WERI-Rb-1 (cell line): ENCODE data around the gene CIAO3.
A peak's percentile ranks its signal among the peaks of the same experiment; 100 is the strongest.

Source experiments
- DNase-seq: peaks from one replicate; pipeline ENCODE4 v3.0.0-alpha.2; 2020
- H3K27ac ChIP-seq: fragments of 250-450 bp; sonication (Bioruptor Pico); 2 replicates; pipeline ENCODE4 v1.5.1; 2020; ENCODE audit warnings: mild to moderate bottlenecking, moderate library complexity
- H3K27me3 ChIP-seq: fragments of 250-450 bp; sonication (Bioruptor Pico); 2 replicates; pipeline ENCODE4 v1.5.1; 2021; ENCODE audit warnings: mild to moderate bottlenecking, low read depth, moderate library complexity; ENCODE audit not compliant: insufficient read depth, severe bottlenecking
- H3K36me3 ChIP-seq: fragments of 250-450 bp; sonication (Bioruptor Pico); 2 replicates; pipeline ENCODE4 v1.5.1; 2020; ENCODE audit warnings: mild to moderate bottlenecking, moderate library complexity
- H3K4me3 ChIP-seq: 2 replicates; pipeline ENCODE4 v1.5.1; 2011; ENCODE audit warnings: low read depth, mild to moderate bottlenecking, control low read depth, low read length
- H3K9me3 ChIP-seq: fragments of 250-450 bp; sonication (Bioruptor Pico); 2 replicates; pipeline ENCODE4 v1.5.1; 2021; ENCODE audit warnings: mild to moderate bottlenecking, moderate library complexity; ENCODE audit not compliant: severe bottlenecking
- CTCF ChIP-seq: IDR thresholded peaks from 2 replicates; pipeline ENCODE4 v1.5.1; 2011; ENCODE audit warnings: low read depth, mild to moderate bottlenecking, control low read depth, inconsistent platforms, low read length

CIAO3 gene

GRCh38 chr16:750485-750884 lies 9.7 kb upstream of the CIAO3 start:
- Histone ChIP-seq H3K27ac (no peak overlapping the region; the same call in 1 of the 2 replicates), H3K27me3 (no peaks in the 10 kb centered on the region), H3K9me3 (no peaks in the 10 kb centered on the region), H3K36me3 (no peaks in the 10 kb centered on the region), H3K4me3 (no peak overlapping the region)
- TF ChIP-seq CTCF, result no peak
- no peak for DNase-seq

- no peak for TF ChIP-seq CTCF
- no peaks in the 10 kb centered on the region for H3K9me3 ChIP-seq
Measured at GRCh38 chr16:749010-749409, 8.2 kb upstream of the CIAO3 start.

DNA sequence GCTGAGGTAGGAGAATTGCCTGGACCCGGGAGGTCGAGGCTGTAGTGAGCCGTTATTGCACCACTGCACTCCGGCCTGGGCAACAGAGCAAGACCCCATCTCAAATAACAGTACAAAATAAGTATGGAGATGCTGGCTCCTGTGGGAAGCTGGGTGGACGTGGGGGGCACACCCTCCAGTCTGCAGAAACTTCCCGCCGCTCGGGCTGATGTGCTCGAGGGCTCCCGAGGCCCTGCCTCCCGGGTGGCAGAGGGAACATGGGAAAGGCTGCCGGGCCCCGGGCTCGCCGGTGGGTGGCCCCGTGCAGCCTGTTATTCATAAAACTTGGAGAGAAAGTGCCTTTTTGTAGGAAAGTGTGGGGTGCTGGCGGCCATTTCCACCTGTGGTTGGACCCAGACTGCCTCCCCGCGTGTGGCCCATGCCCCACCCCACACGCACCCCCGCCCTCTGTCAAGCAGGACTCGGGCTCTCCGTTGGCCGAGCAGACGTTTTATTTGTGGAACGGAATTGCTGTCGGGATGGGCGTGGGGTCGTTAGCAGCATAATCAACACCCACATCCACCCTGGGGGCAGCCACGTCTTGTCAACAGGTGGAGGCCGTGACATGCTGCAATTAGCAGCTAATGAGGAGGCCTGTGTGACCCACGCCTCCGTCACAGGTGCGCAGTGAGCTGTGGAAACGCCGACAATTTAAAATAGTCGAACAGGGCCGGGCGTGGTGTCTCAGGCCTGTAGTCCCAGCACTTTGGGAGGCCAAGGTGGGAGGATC lies 7.4 kb upstream of the CIAO3 start:
- H3K9me3 ChIP-seq, result no peaks in the 10 kb centered on the region
- no peaks in the 10 kb centered on the region for H3K27me3 ChIP-seq
- no peak overlapping the region for H3K27ac ChIP-seq
- DNase-seq, result no peak
- H3K36me3 ChIP-seq, result no peaks in the 10 kb centered on the region
- TF ChIP-seq CTCF, result no peak
- no peak overlapping the region for H3K4me3 ChIP-seq

More at GRCh38 chr16:749010-749409, 8.2 kb upstream of the CIAO3 start:
- Histone ChIP-seq H3K4me3 (no peak overlapping the region), H3K27me3 (no peaks in the 10 kb centered on the region), H3K27ac (no peak overlapping the region), H3K36me3 (no peaks in the 10 kb centered on the region)
- DNase-seq, result no peak

DNA sequence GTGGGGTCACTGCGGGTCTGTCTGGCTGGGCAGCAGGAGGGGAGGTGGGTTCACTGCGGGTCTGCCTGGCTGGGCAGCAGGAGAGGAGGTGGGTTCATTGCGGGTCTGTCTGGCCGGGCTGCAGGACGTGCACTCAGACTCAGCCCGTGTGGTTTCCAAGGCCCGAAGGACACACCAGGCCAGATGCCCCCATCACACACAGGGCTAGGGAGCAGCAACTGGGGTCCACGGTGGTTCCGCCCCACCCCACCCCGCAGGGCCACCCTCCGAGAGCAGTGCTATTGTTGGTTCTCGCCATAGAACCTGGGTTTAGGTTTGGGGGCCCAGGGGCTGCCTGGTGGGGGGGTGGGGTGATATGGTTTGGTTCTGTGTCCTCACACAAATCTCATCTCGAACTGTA lies 5.8 kb upstream of the CIAO3 start:
- TF ChIP-seq CTCF, result no peak
- H3K27ac ChIP-seq, result peak overlapping the region; percentile 47
- H3K4me3 ChIP-seq, result no peak overlapping the region
- no peak for DNase-seq
- H3K27me3 ChIP-seq, result no peaks in the 10 kb centered on the region
- H3K9me3 ChIP-seq, result no peaks in the 10 kb centered on the region
- no peaks in the 10 kb centered on the region for H3K36me3 ChIP-seq

DNA sequence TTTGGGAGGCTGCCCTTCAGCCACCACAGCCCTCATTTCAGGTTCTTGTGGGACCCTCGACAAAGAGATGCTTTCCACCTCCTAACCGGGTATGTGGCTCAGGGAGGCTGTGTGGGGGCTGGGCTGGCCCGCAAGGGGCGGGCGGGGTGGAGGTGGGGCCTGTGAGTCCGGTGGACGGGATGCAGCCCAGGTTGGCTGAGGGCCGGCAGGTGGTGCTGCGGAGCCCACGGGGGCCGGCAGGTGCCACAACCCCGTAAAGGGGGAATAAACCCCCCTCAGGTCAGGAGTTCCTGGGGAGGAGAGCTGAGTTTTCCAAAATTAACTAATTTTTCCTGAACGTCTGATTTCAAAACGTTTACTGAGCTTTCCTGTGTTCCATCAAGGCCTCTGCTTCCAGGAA lies 4.9 kb upstream of the CIAO3 start:
- H3K27ac ChIP-seq, result peak overlapping the region; percentile 53; the same call in 1 of the 2 replicates
- H3K4me3 ChIP-seq, result peak overlapping the region; percentile 9; the same call in 1 of the 2 replicates
- no peaks in the 10 kb centered on the region for H3K9me3 ChIP-seq
- H3K27me3 ChIP-seq, result no peaks in the 10 kb centered on the region
- DNase-seq, result peak; percentile 86
- peak; percentile 77 for TF ChIP-seq CTCF
- no peaks in the 10 kb centered on the region for H3K36me3 ChIP-seq
